ENCODE data around the gene MACROD2.
A peak's percentile ranks its signal among the peaks of the same experiment; 100 is the strongest.

The MACROD2 gene

GRCh38 chr20:14064333-14064732, 69.0 kb downstream of the MACROD2 start:
- DNase-seq, result peak in 1 of 3 experiments; percentile 21

GRCh38 chr20:14064921-14065320, 69.6 kb downstream of the MACROD2 start:
- DNase-seq, result no peak

DNA sequence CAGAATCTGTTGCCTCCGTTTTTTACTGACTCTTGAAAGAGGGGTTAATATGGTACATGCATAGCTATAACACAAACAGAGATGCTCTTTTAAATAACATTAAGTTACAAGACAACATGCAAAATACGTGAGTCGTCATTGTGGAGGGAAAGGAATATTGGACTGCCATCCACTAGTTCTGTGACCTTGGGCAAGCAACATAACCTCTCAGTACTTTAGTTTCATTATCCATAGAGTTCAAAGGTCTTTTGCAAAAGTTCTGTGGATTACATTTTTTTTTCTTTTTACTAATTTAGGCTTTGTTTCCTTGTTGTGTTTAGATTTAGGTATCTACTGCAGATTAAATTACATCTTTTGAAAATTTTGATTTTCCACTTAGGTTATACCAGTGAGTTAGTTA, 70.5 kb downstream of the MACROD2 start:
- DNase-seq, result no peak

DNA sequence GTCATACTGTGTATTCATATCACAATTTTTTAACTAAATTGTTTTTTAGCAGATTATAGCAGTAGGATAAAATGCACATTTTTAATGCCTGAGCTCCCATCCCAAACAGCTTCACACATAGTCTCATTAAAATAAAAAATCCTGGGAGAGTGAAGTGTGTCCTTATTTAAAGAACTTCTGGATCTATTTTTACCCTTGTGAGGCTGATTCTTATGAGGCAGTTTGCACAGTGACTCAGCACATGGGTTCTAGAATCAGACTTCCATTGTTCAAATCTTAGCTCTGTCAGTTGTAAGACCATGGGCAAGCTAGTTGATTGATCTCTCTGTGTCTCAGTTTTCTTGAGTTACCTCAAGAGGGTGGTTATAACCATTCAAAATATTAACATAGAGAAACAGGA, 72.3 kb downstream of the MACROD2 start:
- no peak for DNase-seq

GRCh38 chr20:14069796-14070195, 74.5 kb downstream of the MACROD2 start:
- DNase-seq, result no peak

DNA sequence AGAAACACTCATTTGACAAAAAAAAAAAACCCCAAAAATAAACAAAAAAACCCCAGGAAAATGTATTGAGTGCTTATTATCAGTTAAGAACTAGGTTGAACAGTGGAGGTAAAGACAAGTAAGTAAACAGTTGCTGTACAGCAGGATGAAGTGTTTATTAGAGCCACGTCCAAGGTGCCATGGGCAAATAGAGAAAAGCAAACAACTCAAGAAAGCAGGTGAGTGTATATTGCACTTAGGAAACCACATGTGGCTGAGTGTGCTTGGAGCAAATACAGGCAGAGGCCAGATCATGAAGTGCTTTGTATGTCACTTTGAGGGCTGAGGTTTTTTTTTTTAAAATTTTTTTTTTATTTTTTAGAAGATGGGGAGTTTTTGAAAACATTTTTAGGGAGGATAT, 98.3 kb downstream of the MACROD2 start:
- peak; percentile 71 to 99 (median 81) for DNase-seq

GRCh38 chr20:14098261-14098660, 102.9 kb downstream of the MACROD2 start:
- no peak for DNase-seq

- DNase-seq, result no peak
Measured at GRCh38 chr20:14113416-14113815, 118.1 kb downstream of the MACROD2 start.

DNA sequence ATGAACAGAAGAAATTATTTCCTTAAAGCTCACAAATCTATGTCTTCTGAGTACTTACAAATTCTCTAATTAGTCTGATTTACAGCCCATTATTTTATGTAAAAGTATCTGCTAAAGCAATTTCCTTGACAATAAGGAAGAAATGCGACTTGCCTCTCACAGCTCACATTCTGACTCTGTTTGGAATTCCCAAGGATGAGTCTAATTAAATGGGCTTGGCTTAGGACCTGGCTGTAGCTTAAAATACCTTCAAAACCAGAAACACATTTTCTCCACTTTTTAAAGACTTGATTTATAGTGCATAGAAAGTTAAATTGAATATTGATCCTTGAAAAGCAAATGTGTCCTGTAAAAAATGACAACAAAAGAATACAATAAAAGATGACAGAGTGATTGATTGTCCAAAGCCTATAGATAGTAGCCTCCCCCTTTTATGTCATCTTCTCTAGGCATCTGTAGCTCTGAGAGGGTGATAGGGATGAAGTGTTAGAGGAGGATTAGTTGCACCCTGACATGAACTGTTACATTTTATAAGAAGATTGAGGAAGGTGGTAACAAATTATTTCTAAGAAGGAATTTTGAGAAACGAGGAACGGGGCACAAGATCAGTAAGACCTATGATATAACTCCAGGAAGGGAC, 118.9 kb downstream of the MACROD2 start:
- DNase-seq, result peak in 1 of 3 experiments; percentile 42

DNA sequence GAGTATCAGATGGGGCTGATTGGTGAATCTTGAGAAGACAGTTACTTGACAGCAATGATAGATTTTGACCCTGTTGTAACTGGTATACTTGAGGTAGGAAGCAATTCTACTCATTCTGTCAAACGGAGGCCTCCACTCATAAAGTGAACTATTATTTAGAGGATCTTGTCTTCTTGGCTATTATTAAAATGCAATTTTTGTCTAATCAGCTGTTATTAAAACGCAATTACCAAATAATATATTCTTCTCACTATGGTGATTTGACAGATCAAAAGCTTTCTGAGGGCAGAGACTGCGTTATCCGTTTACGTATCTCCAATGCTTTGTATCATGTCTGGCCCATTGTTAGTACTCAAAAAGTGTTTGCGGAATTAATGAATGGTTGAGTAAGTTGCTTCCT, 120.7 kb downstream of the MACROD2 start:
- DNase-seq, result peak in 2 of 3 experiments; percentile 1 to 41

DNA sequence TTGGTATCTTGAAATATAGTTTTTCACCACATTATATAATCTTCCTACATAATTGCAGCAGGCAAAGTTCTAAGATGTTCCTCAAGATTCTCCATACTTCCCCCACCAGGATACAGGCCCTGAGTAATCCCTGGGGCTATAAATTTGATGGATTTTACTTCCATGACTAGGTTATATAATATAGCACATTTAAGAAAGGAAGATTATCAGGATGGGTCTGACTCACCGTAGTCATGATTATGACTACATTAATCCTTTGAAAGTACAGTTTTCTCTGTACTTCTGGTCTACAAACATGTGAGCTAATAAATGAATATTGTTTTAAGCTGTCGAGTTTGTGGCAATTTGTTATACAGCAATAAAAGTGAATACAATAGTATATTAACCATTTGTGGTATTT, 122.5 kb downstream of the MACROD2 start:
- DNase-seq, result no peak

DNA sequence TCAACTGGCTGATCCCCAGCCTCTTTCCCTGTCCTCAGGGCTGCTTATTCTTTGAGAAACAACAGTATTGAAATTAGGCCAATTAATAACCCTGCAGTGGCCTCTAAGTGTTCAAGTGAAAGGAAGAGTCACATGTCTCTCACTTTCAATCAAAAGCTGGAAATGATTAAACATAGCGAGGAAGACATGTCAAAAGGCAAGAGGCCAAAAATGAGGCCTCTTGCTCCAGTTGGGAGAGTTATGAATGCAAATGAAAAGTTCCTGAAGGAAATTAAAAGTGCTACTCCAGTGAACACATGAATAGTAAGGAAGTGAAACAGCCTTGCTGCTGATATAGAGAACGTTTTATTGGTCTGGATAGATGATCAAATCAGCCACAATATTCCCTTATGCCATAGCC, 131.5 kb downstream of the MACROD2 start:
- no peak for DNase-seq

- DNase-seq, result peak in 1 of 3 experiments; percentile 9
Measured at GRCh38 chr20:14127514-14128223, 132.4 kb downstream of the MACROD2 start.

DNA sequence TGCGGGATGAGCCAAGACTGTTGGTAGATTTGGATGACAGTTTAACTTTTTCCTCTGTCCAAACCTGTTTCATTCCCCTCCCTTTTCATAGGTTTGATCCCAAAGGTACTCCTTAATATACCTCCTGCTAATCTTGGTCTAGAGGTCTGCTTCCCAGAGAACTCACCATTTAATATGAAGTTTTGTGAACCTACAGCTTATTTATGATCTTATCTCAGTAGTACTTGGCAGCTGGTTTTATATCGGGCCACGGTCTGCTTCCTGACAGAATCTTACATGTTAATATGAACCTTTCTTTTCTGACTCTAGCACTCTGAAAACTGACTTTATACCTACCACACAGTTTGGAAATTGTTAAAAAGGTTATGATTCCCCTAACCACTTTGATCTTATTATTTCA, 138.7 kb downstream of the MACROD2 start:
- no peak for DNase-seq

DNA sequence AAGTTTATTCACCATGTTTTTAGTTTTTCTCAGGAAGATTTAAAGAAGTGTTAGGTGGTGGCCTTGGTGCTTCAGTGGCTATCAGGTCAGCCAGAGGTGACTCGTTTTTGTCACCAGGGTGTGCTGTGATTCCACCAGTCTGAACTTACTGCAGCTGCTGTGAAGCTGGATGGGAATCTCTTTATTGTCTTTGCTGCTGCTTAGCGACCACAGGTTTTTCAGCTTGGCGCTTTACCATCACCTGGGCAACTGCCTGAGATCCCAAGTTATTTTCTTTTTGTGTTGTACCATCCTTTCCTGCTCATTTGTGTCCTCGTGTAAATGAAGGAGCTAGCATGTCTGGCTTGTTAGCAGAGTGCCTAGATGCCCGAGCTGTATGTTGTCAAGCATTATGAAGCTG, 146.9 kb downstream of the MACROD2 start:
- peak; percentile 32 to 96 (median 86) for DNase-seq

DNA sequence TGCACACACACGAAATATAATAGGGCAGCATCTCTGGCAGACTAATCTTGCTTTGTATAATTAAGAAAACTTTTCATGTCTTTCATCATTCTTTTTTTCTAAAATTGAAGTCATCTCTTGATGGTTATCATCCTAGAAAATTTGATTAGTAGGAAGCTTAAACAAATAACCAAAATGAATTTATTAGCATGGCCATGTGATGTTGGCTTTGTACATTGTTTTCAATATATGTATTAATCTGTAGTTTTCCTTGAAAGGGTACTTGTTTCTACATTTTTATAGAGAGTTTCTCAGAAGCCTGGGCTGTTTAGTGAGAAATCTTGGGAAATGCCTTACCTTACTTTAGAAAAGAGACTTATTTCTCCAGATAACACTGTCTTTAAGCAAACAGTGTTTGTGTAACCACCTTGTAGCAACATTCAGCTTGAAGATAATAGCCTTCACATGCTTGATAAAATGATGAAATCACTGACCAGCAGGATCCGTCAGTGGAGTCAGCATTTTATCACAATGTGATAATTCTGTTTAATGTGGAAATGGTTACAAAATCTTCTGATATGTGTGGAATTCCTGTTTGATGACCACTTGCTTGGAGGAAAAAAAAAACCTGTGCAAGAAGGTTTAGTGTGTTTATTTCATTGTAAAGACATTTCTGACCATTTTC, 147.8 kb downstream of the MACROD2 start:
- peak in 2 of 3 experiments; percentile 29 to 67 for DNase-seq

DNA sequence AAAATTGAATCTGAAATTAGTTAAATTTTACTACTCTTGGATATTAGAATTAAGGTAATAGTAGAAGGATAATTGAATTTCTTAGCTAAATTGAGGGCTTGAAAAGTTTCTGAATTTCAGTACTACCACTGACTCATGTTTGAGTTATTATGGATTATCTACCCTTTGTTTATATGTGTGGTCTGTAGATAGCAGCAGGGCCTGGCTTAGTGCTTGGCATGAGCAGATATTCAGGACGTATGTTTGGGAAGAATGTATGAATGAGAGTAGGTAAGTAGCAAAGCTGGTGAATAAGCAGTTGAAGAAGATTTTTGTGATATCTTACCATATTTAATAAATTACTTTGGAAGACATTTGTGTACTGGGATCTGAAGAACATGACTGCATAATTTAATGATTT, 152.7 kb downstream of the MACROD2 start:
- no peak for DNase-seq

- DNase-seq, result no peak
Measured at GRCh38 chr20:14155361-14155760, 160.0 kb downstream of the MACROD2 start.

DNA sequence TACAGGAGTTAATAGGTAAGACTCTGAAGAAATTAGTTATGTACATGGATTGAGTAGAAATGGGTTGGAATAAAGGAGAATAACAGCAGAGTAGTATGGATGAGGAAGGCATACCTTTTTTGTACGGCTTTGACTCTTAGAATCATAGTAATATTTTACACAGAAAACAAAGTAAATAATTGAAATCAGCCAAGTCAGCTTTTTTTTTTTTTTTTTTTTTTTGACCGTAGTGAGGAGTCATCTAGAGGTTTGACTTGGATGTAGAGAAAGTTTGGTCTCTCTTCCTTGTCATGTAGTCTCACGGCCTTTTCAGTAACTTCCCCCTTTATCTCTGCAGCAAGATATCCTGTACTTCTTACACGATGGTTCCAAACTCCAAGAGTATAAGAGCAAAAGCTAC, 183.2 kb downstream of the MACROD2 start:
- no peak for DNase-seq

- DNase-seq, result no peak
Measured at GRCh38 chr20:14178952-14179351, 183.6 kb downstream of the MACROD2 start.

- DNase-seq, result peak in 2 of 3 experiments; percentile 37 to 77
Measured at GRCh38 chr20:14189794-14190402, 194.6 kb downstream of the MACROD2 start.

DNA sequence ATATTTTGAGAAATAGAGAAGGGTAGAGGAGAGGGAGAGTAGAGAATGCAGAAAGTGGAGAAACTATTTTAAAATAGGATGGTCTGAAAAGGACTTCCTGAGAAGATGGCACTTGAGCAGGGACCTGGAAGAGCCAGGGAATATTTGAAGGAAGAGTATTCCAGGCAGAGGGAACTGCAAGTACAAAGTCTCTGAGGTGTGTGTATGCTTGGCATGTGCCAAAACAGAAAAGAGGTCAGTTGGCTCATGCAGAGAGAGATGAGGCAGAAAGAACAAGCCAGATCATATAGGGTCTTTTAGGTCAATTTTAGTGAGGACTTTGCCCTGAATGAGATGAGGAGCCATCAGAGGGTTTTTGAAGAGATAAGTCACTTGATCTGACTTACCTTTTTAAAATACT, 196.2 kb downstream of the MACROD2 start:
- peak in 1 of 3 experiments; percentile 13 for DNase-seq

DNA sequence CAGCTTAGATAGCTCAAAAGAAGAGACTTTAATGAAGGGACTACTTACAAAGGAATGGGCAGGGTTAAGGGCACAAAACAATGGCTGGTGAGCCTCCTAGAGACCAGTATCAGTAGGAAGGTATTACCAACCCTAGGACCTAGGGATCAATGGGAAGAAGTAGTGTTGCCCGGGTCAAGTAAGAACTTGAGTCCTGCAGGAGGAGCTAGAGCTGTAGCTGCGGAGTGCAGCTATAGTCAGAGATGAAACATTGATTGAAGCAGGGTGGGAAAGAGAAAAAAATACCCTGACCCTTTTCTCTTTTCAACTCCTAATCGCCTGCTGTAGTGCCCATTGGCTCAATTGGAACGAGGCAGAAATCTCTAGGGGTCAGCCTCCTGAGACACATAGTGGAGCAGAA, 198.1 kb downstream of the MACROD2 start:
- no peak for DNase-seq

GRCh38 chr20:14193885-14194284, 198.6 kb downstream of the MACROD2 start:
- no peak for DNase-seq
